ENCODE data around the gene CCDC107.
A peak's percentile ranks its signal among the peaks of the same experiment; 100 is the strongest.

Gene CCDC107

DNA sequence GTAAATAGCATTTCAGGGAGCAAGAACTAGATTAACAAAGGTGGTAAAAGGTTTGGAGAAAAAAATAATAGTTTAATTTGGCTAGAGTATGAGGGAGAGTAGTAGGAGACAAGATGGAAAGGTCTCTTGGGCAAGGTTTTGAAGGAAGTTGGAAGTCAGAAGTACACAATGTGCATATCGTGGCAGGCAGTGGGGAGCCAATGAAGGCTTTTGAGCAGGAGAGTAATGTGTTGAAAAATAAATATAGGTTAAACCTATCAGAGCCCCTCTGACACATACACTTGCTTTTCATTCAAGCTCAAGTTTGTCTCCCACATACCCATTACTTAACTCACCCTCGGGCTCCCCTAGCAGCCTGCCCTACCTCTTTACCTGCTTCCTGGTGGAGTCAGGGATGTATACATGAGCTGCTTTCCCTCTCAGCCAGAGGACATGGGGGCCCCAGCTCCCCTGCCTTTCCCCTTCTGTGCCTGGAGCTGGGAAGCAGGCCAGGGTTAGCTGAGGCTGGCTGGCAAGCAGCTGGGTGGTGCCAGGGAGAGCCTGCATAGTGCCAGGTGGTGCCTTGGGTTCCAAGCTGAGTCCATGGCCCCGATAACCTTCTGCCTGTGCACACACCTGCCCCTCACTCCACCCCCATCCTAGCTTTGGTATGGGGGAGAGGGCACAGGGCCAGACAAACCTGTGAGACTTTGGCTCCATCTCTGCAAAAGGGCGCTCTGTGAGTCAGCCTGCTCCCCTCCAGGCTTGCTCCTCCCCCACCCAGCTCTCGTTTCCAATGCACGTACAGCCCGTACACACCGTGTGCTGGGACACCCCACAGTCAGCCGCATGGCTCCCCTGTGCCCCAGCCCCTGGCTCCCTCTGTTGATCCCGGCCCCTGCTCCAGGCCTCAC, 15.3 kb downstream of the CCDC107 start, which contains the start of gene CA9:
Gene CA9, plus strand, starts transcription at position 797 of the 893 bp plus-strand sequence. Its CDS starts 32 bp downstream, at position 829.
- TF ChIP-seq, protein P1, sequence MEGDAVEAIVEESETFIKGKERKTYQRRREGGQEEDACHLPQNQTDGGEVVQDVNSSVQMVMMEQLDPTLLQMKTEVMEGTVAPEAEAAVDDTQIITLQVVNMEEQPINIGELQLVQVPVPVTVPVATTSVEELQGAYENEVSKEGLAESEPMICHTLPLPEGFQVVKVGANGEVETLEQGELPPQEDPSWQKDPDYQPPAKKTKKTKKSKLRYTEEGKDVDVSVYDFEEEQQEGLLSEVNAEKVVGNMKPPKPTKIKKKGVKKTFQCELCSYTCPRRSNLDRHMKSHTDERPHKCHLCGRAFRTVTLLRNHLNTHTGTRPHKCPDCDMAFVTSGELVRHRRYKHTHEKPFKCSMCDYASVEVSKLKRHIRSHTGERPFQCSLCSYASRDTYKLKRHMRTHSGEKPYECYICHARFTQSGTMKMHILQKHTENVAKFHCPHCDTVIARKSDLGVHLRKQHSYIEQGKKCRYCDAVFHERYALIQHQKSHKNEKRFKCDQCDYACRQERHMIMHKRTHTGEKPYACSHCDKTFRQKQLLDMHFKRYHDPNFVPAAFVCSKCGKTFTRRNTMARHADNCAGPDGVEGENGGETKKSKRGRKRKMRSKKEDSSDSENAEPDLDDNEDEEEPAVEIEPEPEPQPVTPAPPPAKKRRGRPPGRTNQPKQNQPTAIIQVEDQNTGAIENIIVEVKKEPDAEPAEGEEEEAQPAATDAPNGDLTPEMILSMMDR (IDR thresholded peaks at IDR 0.05; ENCODE audit: low read length), result no peak
- TF ChIP-seq EZH2 (IDR thresholded peaks at IDR 0.05; ENCODE audit: borderline replicate concordance, low read length), result no peak
- Histone ChIP-seq H4K20me1 (ENCODE audit: insufficient read depth, low read length) (no peaks in the 10 kb centered on the region), H3K27ac (ENCODE audit: low read depth, low read length, poor library complexity, severe bottlenecking) (no peak within 1 kb of the TSS), H3K9me2 (ENCODE audit: low read depth, low read length) (no peaks in the 10 kb centered on the region), H3K9ac (ENCODE audit: low read length) (no peak within 1 kb of the TSS; the same call in 1 of the 2 replicates), H3F3A (ENCODE audit: insufficient read depth, low read length) (no peaks in the 10 kb centered on the region), H2AFZ (ENCODE audit: low read length) (no peak within 1 kb of the TSS), H3K27me3 (ENCODE audit: insufficient read depth, low read length) (peaks cover 4% of the 10 kb centered on the region), H3K4me1 (ENCODE audit: insufficient read depth, low read length, severe bottlenecking) (peaks cover 25% of the 10 kb centered on the region), H3K79me2 (ENCODE audit: insufficient read depth, low read length) (no peaks in the 10 kb centered on the region), H3K36me3 (ENCODE audit: insufficient read depth, low read length) (no peaks in the 10 kb centered on the region), H3K4me2 (ENCODE audit: low read length) (peak within 1 kb of the TSS; percentile 71; the same call in 1 of the 2 replicates), H3K9me3 (ENCODE audit: low read length) (no peaks in the 10 kb centered on the region), H3K4me3 (ENCODE audit: low read depth, low read length, poor library complexity, severe bottlenecking) (peak within 1 kb of the TSS; percentile 57)

DNA sequence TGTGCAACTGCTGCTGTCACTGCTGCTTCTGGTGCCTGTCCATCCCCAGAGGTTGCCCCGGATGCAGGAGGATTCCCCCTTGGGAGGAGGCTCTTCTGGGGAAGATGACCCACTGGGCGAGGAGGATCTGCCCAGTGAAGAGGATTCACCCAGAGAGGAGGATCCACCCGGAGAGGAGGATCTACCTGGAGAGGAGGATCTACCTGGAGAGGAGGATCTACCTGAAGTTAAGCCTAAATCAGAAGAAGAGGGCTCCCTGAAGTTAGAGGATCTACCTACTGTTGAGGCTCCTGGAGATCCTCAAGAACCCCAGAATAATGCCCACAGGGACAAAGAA, 15.9 kb downstream of the CCDC107 start:
- H3K9me3 ChIP-seq (ENCODE audit: low read length), result no peaks in the 10 kb centered on the region

DNA sequence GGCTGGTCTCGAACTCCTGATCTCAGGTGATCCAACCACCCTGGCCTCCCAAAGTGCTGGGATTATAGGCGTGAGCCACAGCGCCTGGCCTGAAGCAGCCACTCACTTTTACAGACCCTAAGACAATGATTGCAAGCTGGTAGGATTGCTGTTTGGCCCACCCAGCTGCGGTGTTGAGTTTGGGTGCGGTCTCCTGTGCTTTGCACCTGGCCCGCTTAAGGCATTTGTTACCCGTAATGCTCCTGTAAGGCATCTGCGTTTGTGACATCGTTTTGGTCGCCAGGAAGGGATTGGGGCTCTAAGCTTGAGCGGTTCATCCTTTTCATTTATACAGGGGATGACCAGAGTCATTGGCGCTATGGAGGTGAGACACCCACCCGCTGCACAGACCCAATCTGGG, 17.1 kb downstream of the CCDC107 start:
- Histone ChIP-seq H4K20me1 (ENCODE audit: insufficient read depth, low read length) (no peaks in the 10 kb centered on the region), H3K9me3 (ENCODE audit: low read length) (no peaks in the 10 kb centered on the region), H3K4me1 (ENCODE audit: insufficient read depth, low read length, severe bottlenecking) (peaks cover 29% of the 10 kb centered on the region), H3K79me2 (ENCODE audit: insufficient read depth, low read length) (no peaks in the 10 kb centered on the region), H3K9me2 (ENCODE audit: low read depth, low read length) (no peaks in the 10 kb centered on the region), H3K36me3 (ENCODE audit: insufficient read depth, low read length) (no peaks in the 10 kb centered on the region), H3K27ac (ENCODE audit: low read depth, low read length, poor library complexity, severe bottlenecking) (no peak overlapping the region), H3K27me3 (ENCODE audit: insufficient read depth, low read length) (peaks cover 4% of the 10 kb centered on the region), H3K4me3 (ENCODE audit: low read depth, low read length, poor library complexity, severe bottlenecking) (peak overlapping the region; percentile 57), H2AFZ (ENCODE audit: low read length) (no peak overlapping the region), H3F3A (ENCODE audit: insufficient read depth, low read length) (no peaks in the 10 kb centered on the region), H3K4me2 (ENCODE audit: low read length) (peak overlapping the region; percentile 71), H3K9ac (ENCODE audit: low read length) (peak overlapping the region; percentile 37; the same call in 1 of the 2 replicates)
- TF ChIP-seq EZH2 (IDR thresholded peaks at IDR 0.05; ENCODE audit: borderline replicate concordance, low read length), result no peak
- TF ChIP-seq, protein P1 (IDR thresholded peaks at IDR 0.05; ENCODE audit: low read length), result no peak

More for the DNA sequence above, 15.9 kb downstream of the CCDC107 start:
- H3K4me2 ChIP-seq (ENCODE audit: low read length), result peak overlapping the region; percentile 15; the same call in 1 of the 2 replicates
- H3K9ac ChIP-seq (ENCODE audit: low read length), result no peak overlapping the region; the same call in 1 of the 2 replicates
- no peaks in the 10 kb centered on the region for H4K20me1 ChIP-seq (ENCODE audit: insufficient read depth, low read length)
- no peaks in the 10 kb centered on the region for H3K9me2 ChIP-seq (ENCODE audit: low read depth, low read length)
- peak overlapping the region; percentile 57 for H3K4me3 ChIP-seq (ENCODE audit: low read depth, low read length, poor library complexity, severe bottlenecking)
- TF ChIP-seq EZH2 (IDR thresholded peaks at IDR 0.05; ENCODE audit: borderline replicate concordance, low read length), result no peak
- TF ChIP-seq, protein P1 (IDR thresholded peaks at IDR 0.05; ENCODE audit: low read length), result no peak
- no peaks in the 10 kb centered on the region for H3K36me3 ChIP-seq (ENCODE audit: insufficient read depth, low read length)
- H3K4me1 ChIP-seq (ENCODE audit: insufficient read depth, low read length, severe bottlenecking), result peaks cover 25% of the 10 kb centered on the region
- peaks cover 4% of the 10 kb centered on the region for H3K27me3 ChIP-seq (ENCODE audit: insufficient read depth, low read length)
- H3K27ac ChIP-seq (ENCODE audit: low read depth, low read length, poor library complexity, severe bottlenecking), result no peak overlapping the region
- H2AFZ ChIP-seq (ENCODE audit: low read length), result no peak overlapping the region
- no peaks in the 10 kb centered on the region for H3F3A ChIP-seq (ENCODE audit: insufficient read depth, low read length)
- H3K79me2 ChIP-seq (ENCODE audit: insufficient read depth, low read length), result no peaks in the 10 kb centered on the region

Measured in OCI-LY1 (cell line).